IPS-18a (cell line): ENCODE results near the gene BIRC6.

ENCODE experiments used
- H3K27ac ChIP-seq: one replicate; pipeline ENCODE4 v1.5.1; 2013; ENCODE audit warnings: low read length
- H3K27me3 ChIP-seq: one replicate; pipeline ENCODE4 v1.6.1; 2013; ENCODE audit warnings: mild to moderate bottlenecking, low read length; ENCODE audit not compliant: control insufficient read depth, insufficient read depth
- H3K36me3 ChIP-seq: one replicate; pipeline ENCODE4 v1.6.1; 2013; ENCODE audit warnings: low read depth, low read length; ENCODE audit not compliant: control insufficient read depth
- H3K4me1 ChIP-seq: one replicate; pipeline ENCODE4 v1.6.1; 2013; ENCODE audit warnings: low read depth, low read length; ENCODE audit not compliant: control insufficient read depth
- H3K4me3 ChIP-seq: one replicate; pipeline ENCODE4 v1.5.1; 2013; ENCODE audit warnings: low read length
- H3K9ac ChIP-seq: one replicate; pipeline ENCODE4 v1.6.1; 2013; ENCODE audit warnings: mild to moderate bottlenecking, low read length, moderate library complexity
- H3K9me3 ChIP-seq: one replicate; pipeline ENCODE4 v1.6.1; 2013; ENCODE audit warnings: low read depth, low read length; ENCODE audit not compliant: control insufficient read depth

Gene BIRC6

GRCh38 chr2:32375228-32375892, 18.5 kb downstream of the BIRC6 start:
- H3K27me3 ChIP-seq, result no peaks in the 10 kb centered on the region
- no peaks in the 10 kb centered on the region for H3K4me1 ChIP-seq
- H3K9me3 ChIP-seq, result no peaks in the 10 kb centered on the region
- peak overlapping the region; percentile 12 for H3K9ac ChIP-seq
- H3K27ac ChIP-seq, result no peak overlapping the region
- no peak overlapping the region for H3K4me3 ChIP-seq
- H3K36me3 ChIP-seq, result peaks cover 3% of the 10 kb centered on the region

- Histone ChIP-seq H3K36me3 (peaks cover 5% of the 10 kb centered on the region), H3K27me3 (no peaks in the 10 kb centered on the region), H3K9me3 (no peaks in the 10 kb centered on the region), H3K4me3 (no peak overlapping the region), H3K4me1 (no peaks in the 10 kb centered on the region), H3K27ac (no peak overlapping the region), H3K9ac (no peak overlapping the region)
Observed at GRCh38 chr2:32376756-32377155, 19.9 kb downstream of the BIRC6 start.

GRCh38 chr2:32377928-32378327, 21.1 kb downstream of the BIRC6 start:
- Histone ChIP-seq H3K4me3 (no peak overlapping the region), H3K27me3 (no peaks in the 10 kb centered on the region), H3K9ac (no peak overlapping the region), H3K36me3 (peaks cover 10% of the 10 kb centered on the region), H3K27ac (no peak overlapping the region), H3K9me3 (no peaks in the 10 kb centered on the region), H3K4me1 (no peaks in the 10 kb centered on the region)

- Histone ChIP-seq H3K36me3 (peaks cover 17% of the 10 kb centered on the region), H3K4me3 (no peak overlapping the region), H3K9me3 (no peaks in the 10 kb centered on the region), H3K27me3 (no peaks in the 10 kb centered on the region), H3K27ac (no peak overlapping the region), H3K9ac (no peak overlapping the region), H3K4me1 (no peaks in the 10 kb centered on the region)
Observed at GRCh38 chr2:32379352-32379751, 22.5 kb downstream of the BIRC6 start.

GRCh38 chr2:32383858-32384257, 27.0 kb downstream of the BIRC6 start:
- Histone ChIP-seq H3K27ac (no peak overlapping the region), H3K4me1 (no peaks in the 10 kb centered on the region), H3K9ac (no peak overlapping the region), H3K9me3 (no peaks in the 10 kb centered on the region), H3K27me3 (no peaks in the 10 kb centered on the region), H3K4me3 (no peak overlapping the region), H3K36me3 (peaks cover 35% of the 10 kb centered on the region)

- Histone ChIP-seq H3K36me3 (peaks cover 38% of the 10 kb centered on the region), H3K9me3 (no peaks in the 10 kb centered on the region), H3K4me3 (no peak overlapping the region), H3K4me1 (no peaks in the 10 kb centered on the region), H3K9ac (no peak overlapping the region), H3K27ac (no peak overlapping the region), H3K27me3 (no peaks in the 10 kb centered on the region)
Observed at GRCh38 chr2:32384529-32384928, 27.7 kb downstream of the BIRC6 start.

- H3K36me3 ChIP-seq, result peaks cover 43% of the 10 kb centered on the region
Observed at GRCh38 chr2:32386739-32387138, 29.9 kb downstream of the BIRC6 start.

GRCh38 chr2:32399221-32399620, 42.4 kb downstream of the BIRC6 start:
- no peak overlapping the region for H3K9ac ChIP-seq
- no peaks in the 10 kb centered on the region for H3K9me3 ChIP-seq
- no peak overlapping the region for H3K27ac ChIP-seq
- H3K27me3 ChIP-seq, result no peaks in the 10 kb centered on the region
- H3K4me1 ChIP-seq, result no peaks in the 10 kb centered on the region
- peaks cover 45% of the 10 kb centered on the region for H3K36me3 ChIP-seq
- no peak overlapping the region for H3K4me3 ChIP-seq

More at GRCh38 chr2:32386739-32387138, 29.9 kb downstream of the BIRC6 start:
- Histone ChIP-seq H3K4me3 (no peak overlapping the region), H3K4me1 (no peaks in the 10 kb centered on the region), H3K27me3 (no peaks in the 10 kb centered on the region), H3K9ac (no peak overlapping the region), H3K9me3 (no peaks in the 10 kb centered on the region), H3K27ac (no peak overlapping the region)

GRCh38 chr2:32402091-32402490, 45.3 kb downstream of the BIRC6 start:
- Histone ChIP-seq H3K9ac (no peak overlapping the region), H3K36me3 (peaks cover 35% of the 10 kb centered on the region), H3K27me3 (no peaks in the 10 kb centered on the region), H3K9me3 (no peaks in the 10 kb centered on the region), H3K4me1 (no peaks in the 10 kb centered on the region), H3K4me3 (no peak overlapping the region), H3K27ac (no peak overlapping the region)

GRCh38 chr2:32403782-32404181, 47.0 kb downstream of the BIRC6 start:
- Histone ChIP-seq H3K4me1 (no peaks in the 10 kb centered on the region), H3K4me3 (no peak overlapping the region), H3K27me3 (no peaks in the 10 kb centered on the region), H3K9ac (no peak overlapping the region), H3K9me3 (no peaks in the 10 kb centered on the region), H3K36me3 (peaks cover 42% of the 10 kb centered on the region), H3K27ac (no peak overlapping the region)

- Histone ChIP-seq H3K4me1 (no peaks in the 10 kb centered on the region), H3K4me3 (no peak overlapping the region), H3K9ac (no peak overlapping the region), H3K36me3 (peaks cover 47% of the 10 kb centered on the region), H3K27me3 (no peaks in the 10 kb centered on the region), H3K27ac (no peak overlapping the region), H3K9me3 (no peaks in the 10 kb centered on the region)
Observed at GRCh38 chr2:32404691-32405090, 47.9 kb downstream of the BIRC6 start.

GRCh38 chr2:32416519-32416918, 59.7 kb downstream of the BIRC6 start:
- no peak overlapping the region for H3K9ac ChIP-seq
- no peaks in the 10 kb centered on the region for H3K27me3 ChIP-seq
- H3K9me3 ChIP-seq, result no peaks in the 10 kb centered on the region
- H3K4me1 ChIP-seq, result no peaks in the 10 kb centered on the region
- peaks cover 23% of the 10 kb centered on the region for H3K36me3 ChIP-seq
- no peak overlapping the region for H3K4me3 ChIP-seq
- no peak overlapping the region for H3K27ac ChIP-seq
